K562 (cell line): ENCODE results near the gene AGPAT1. TPM values are rescaled to one million over a fixed set of nuclear protein-coding genes. Genes with fewer than 3 reads are reported as not detected.

Source experiments
- ARID4B ChIP-seq: sonication (generic); formaldehyde crosslinking; IDR thresholded peaks from 2 replicates; pipeline ENCODE4 v1.8.0; 2022; ENCODE audit warnings: mild to moderate bottlenecking, missing genetic modification reagents
- ARNT ChIP-seq, 2 experiments: fragments of 450-650 bp; IDR thresholded peaks; 2 replicates each; pipeline ENCODE4 v1.6.1; 2016; ENCODE audit warnings: mild to moderate bottlenecking in 1 of 2
- BDP1 ChIP-seq: IDR thresholded peaks from 3 replicates; pipeline ENCODE4 v1.6.1; 2011; ENCODE audit not compliant: insufficient read length, insufficient read depth
- E2F3 ChIP-seq: fragments of 250-450 bp; sonication (Bioruptor Pico); IDR thresholded peaks from 2 replicates; pipeline ENCODE4 v1.4.0; 2020; ENCODE audit warnings: mild to moderate bottlenecking
- E2F6 ChIP-seq, 2 experiments: IDR thresholded peaks; 2 replicates each; pipeline ENCODE4 v1.6.1; 2011; ENCODE audit warnings: borderline replicate concordance in 1 of 2, control low read depth in 1 of 2, low read depth in 1 of 2, low read length in 1 of 2, mild to moderate bottlenecking in 1 of 2, mixed read lengths in 1 of 2, moderate library complexity in 1 of 2; ENCODE audit not compliant: insufficient read depth in 1 of 2, insufficient read length in 1 of 2, poor library complexity in 1 of 2, severe bottlenecking in 1 of 2; ENCODE audit errors: extremely low read depth in 1 of 2
- E2F8 ChIP-seq: fragments of 450-650 bp; IDR thresholded peaks from 2 replicates; pipeline ENCODE4 v1.7.1; 2018; ENCODE audit warnings: mild to moderate bottlenecking, low read depth; ENCODE audit not compliant: partially characterized antibody
- EGR1 ChIP-seq: fragments of 450-650 bp; conservative IDR thresholded peaks from 2 replicates; pipeline ENCODE4 v1.6.1; 2017; ENCODE audit warnings: mild to moderate bottlenecking
- IRF2 ChIP-seq: sonication (generic); formaldehyde crosslinking; IDR thresholded peaks from 2 replicates; pipeline ENCODE4 v1.8.1; 2022; ENCODE audit warnings: mild to moderate bottlenecking, missing genetic modification reagents
- KDM5B ChIP-seq: fragments of 200-600 bp; sonication (generic); IDR thresholded peaks from 2 replicates; pipeline ENCODE4 v1.6.1; 2012; ENCODE audit warnings: low read depth, mild to moderate bottlenecking, moderate library complexity, low read length, control low read depth, inconsistent platforms; ENCODE audit not compliant: insufficient replicate concordance
- MAX ChIP-seq: sonication (generic); formaldehyde crosslinking; IDR thresholded peaks from 2 replicates; pipeline ENCODE4 v1.9.0; 2022; ENCODE audit warnings: mild to moderate bottlenecking, missing genetic modification reagents
- MBD2 ChIP-seq: sonication (generic); IDR thresholded peaks from 2 replicates; pipeline ENCODE4 v1.6.1; 2016; ENCODE audit warnings: low read depth, borderline replicate concordance
- NFE2L1 ChIP-seq: fragments of 450-650 bp; IDR thresholded peaks from 2 replicates; pipeline ENCODE4 v1.6.1; 2016; ENCODE audit warnings: missing genetic modification characterization, low read depth, mild to moderate bottlenecking, missing compliant biosample characterization, moderate library complexity, borderline replicate concordance
- RBM15 ChIP-seq: fragments of 200-400 bp; formaldehyde crosslinking; IDR thresholded peaks from 2 replicates; pipeline ENCODE4 v1.6.1; 2018; ENCODE audit warnings: mild to moderate bottlenecking, low read length, moderate library complexity; ENCODE audit not compliant: insufficient read depth
- SMARCA4 ChIP-seq: fragments of 450-650 bp; IDR thresholded peaks from 2 replicates; pipeline ENCODE4 v1.6.1; 2016
- SP1 ChIP-seq: sonication (generic); formaldehyde crosslinking; IDR thresholded peaks from 2 replicates; pipeline ENCODE4 v1.8.1; 2022; ENCODE audit warnings: mild to moderate bottlenecking, missing genetic modification reagents
- ZBTB1 ChIP-seq: sonication (generic); formaldehyde crosslinking; IDR thresholded peaks from 2 replicates; pipeline ENCODE4 v1.8.1; 2023; ENCODE audit warnings: missing genetic modification reagents, low read depth, mild to moderate bottlenecking, borderline replicate concordance
- ZNF174 ChIP-seq: fragments of 250-450 bp; sonication (Bioruptor Pico); IDR thresholded peaks from 2 replicates; pipeline ENCODE4 v1.4.0; 2020; ENCODE audit warnings: mild to moderate bottlenecking
- ZNF507 ChIP-seq: conservative IDR thresholded peaks from 2 replicates; pipeline ENCODE4 v1.6.1; 2017; ENCODE audit warnings: missing genetic modification characterization, missing compliant biosample characterization
- ZNF583 ChIP-seq: fragments of 250-450 bp; sonication (Bioruptor Pico); IDR thresholded peaks from 2 replicates; pipeline ENCODE4 v1.4.0; 2020
- polyA plus RNA-seq, 8 experiments: library from polyadenylated mRNA; depleted of rRNA in 4 of 8; stranded (reverse) in 5 of 8; unstranded in 3 of 8; fragments of >200 nt; fragmentation: Nextera tagmentation in 2 of 8; fragmentation: Illumina TruSeq in 1 of 8; extraction: Ambion mirVana in 2 of 8; extraction: Trizol in 1 of 8; gene quantifications; 2 replicates each; pipeline versions ENCODE4 v1.2.1 to v1.2.3, GENCODE V29; 2011 to 2014; ENCODE audit warnings: inconsistent platforms in 1 of 8, missing spikeins in 1 of 8
- total RNA-seq, 7 experiments: library from RNA; depleted of rRNA in 6 of 7; stranded (reverse); fragments of >200 nt in 6 of 7; fragmentation: Illumina TruSeq in 2 of 7; extraction: Trizol in 2 of 7; gene quantifications; 2 replicates each; pipeline versions ENCODE4 v1.2.1 to v1.2.3, GENCODE V29; 2011 to 2021; ENCODE audit warnings: low replicate concordance in 1 of 7

Gene AGPAT1
- total and polyA plus RNA-seq, 9 of the 15 experiments (the other 6 are each of a cell fraction or from before 2014, with no cell fraction given) = 37.9 to 176 (median 69.4) TPM

GRCh38 chr6:32175711-32176475, at the start of gene AGPAT1 (continued):
- TF ChIP-seq NFE2L1 (tag) (no peak), SP1 (CRISPR knock-in tag) (peak; percentile 53; the same call in 1 of the 2 replicates), ZNF583 (CRISPR knock-in tag) (no peak), MAX (CRISPR knock-in tag) (peak; percentile 26; the same call in 1 of the 2 replicates), BDP1 (no peak), ZBTB1 (CRISPR knock-in tag) (no peak; the same call in 1 of the 2 replicates), RBM15 (no peak), ZNF507 (tag) (no peak), KDM5B (peak; percentile 27), ZNF174 (CRISPR knock-in tag) (0 out of 2 replicates have a peak, but pooled peaks have one; percentile 24), ARNT (IDR thresholded peaks at IDR 0.05) (peak; percentile 45 to 84; a peak in 2 of 4 replicates), ARID4B (CRISPR knock-in tag) (no peak), IRF2 (CRISPR knock-in tag) (no peak), E2F8 (peak; percentile 46), EGR1 (peak; percentile 37; the same call in 1 of the 2 replicates), E2F3 (CRISPR knock-in tag) (no peak; the same call in 1 of the 2 replicates), SMARCA4 (peak; percentile 38), MBD2 (peak; percentile 64; the same call in 1 of the 2 replicates), E2F6 (IDR thresholded peaks at IDR 0.05; ENCODE audit: borderline replicate concordance in 1 of 2, extremely low read depth in 1 of 2, insufficient read depth in 1 of 2, insufficient read length in 1 of 2, low read depth in 1 of 2, low read length in 1 of 2, poor library complexity in 1 of 2, severe bottlenecking in 1 of 2) (peak in 1 of 2 experiments; percentile 19)
